Brain microvascular endothelial cell (primary cell): ENCODE data around the gene LAMTOR1.

ENCODE experiments used
- DNase-seq: peaks from one replicate; pipeline ENCODE4 v3.0.0-alpha.2; 2020
- H3K27ac ChIP-seq: fragments of 250-450 bp; sonication (Bioruptor Pico); 2 replicates; pipeline ENCODE4 v1.5.1; 2020; ENCODE audit warnings: mild to moderate bottlenecking, moderate library complexity
- H3K27me3 ChIP-seq: fragments of 250-450 bp; sonication (Bioruptor Pico); replicated peaks from 2 replicates; pipeline ENCODE4 v1.5.1; 2020; ENCODE audit warnings: mild to moderate bottlenecking
- H3K36me3 ChIP-seq: fragments of 250-450 bp; sonication (Bioruptor Pico); replicated peaks from 2 replicates; pipeline ENCODE4 v1.5.1; 2020; ENCODE audit warnings: mild to moderate bottlenecking
- H3K4me3 ChIP-seq: 2 replicates; pipeline ENCODE4 v1.5.1; 2011; ENCODE audit warnings: low read depth, mild to moderate bottlenecking, control low read depth, low read length, moderate library complexity
- CTCF ChIP-seq: IDR thresholded peaks from 2 replicates; pipeline ENCODE4 v1.5.1; 2011; ENCODE audit warnings: low read depth, mild to moderate bottlenecking, moderate library complexity, low read length, control low read depth, inconsistent platforms; ENCODE audit errors: missing control alignments
- in situ Hi-C: cut with HindIII; loops from 2 replicates; pipeline ENCODE4 v1.10.0; 2017; ENCODE audit warnings: low sequenced_read_pairs, low pct_ligation_motif_present

The LAMTOR1 gene

GRCh38 chr11:72083414-72083813 is 19.7 kb downstream of the LAMTOR1 start:
- no peak overlapping the region for H3K4me3 ChIP-seq
- H3K27me3 ChIP-seq = no peaks in the 10 kb centered on the region
- H3K36me3 ChIP-seq = no peaks in the 10 kb centered on the region
- in situ Hi-C loops = no loop called here
- no peak overlapping the region for H3K27ac ChIP-seq
- TF ChIP-seq CTCF = no peak
- no peak for DNase-seq

GRCh38 chr11:72081821-72082453 is 21.2 kb downstream of the LAMTOR1 start:
- in situ Hi-C loops = no loop called here
- Histone ChIP-seq H3K36me3 (no peaks in the 10 kb centered on the region), H3K27me3 (no peaks in the 10 kb centered on the region), H3K4me3 (no peak overlapping the region), H3K27ac (no peak overlapping the region)
- no peak for TF ChIP-seq CTCF
- DNase-seq = no peak

GRCh38 chr11:72081184-72081644 is 21.9 kb downstream of the LAMTOR1 start:
- TF ChIP-seq CTCF = no peak
- H3K4me3 ChIP-seq = peak overlapping the region; percentile 56
- DNase-seq = no peak
- H3K36me3 ChIP-seq = no peaks in the 10 kb centered on the region
- in situ Hi-C loops = no loop called here
- H3K27ac ChIP-seq = peak overlapping the region; percentile 77
- no peaks in the 10 kb centered on the region for H3K27me3 ChIP-seq

- in situ Hi-C loops = no loop called here
- TF ChIP-seq CTCF = no peak
Observed at GRCh38 chr11:72080326-72081183, 22.5 kb downstream of the LAMTOR1 start, which contains the start of the genes LRRC51 and NUMA1. TSS of gene LRRC51 (plus strand) at chr11:72080850. CDS start at chr11:72089084, 8,234 bp downstream. TSS of gene NUMA1 (minus strand) at chr11:72080542. CDS start at chr11:72035943, 44,599 bp downstream.

GRCh38 chr11:72079819-72080325 is 23.2 kb downstream of the LAMTOR1 start:
- in situ Hi-C loops = no loop called here
- peak overlapping the region; percentile 65 for H3K4me3 ChIP-seq
- H3K27ac ChIP-seq = peak overlapping the region; percentile 52
- no peaks in the 10 kb centered on the region for H3K36me3 ChIP-seq
- no peak for TF ChIP-seq CTCF
- DNase-seq = no peak
- no peaks in the 10 kb centered on the region for H3K27me3 ChIP-seq

More at GRCh38 chr11:72080326-72081183, 22.5 kb downstream of the LAMTOR1 start, which contains the start of the genes LRRC51 and NUMA1:
- no peaks in the 10 kb centered on the region for H3K27me3 ChIP-seq
- peak within 1 kb of the TSS; percentile 65 for H3K4me3 ChIP-seq
- peak; percentile 100 for DNase-seq
- peak within 1 kb of the TSS; percentile 77 for H3K27ac ChIP-seq
- H3K36me3 ChIP-seq = no peaks in the 10 kb centered on the region
